Measurements from ENCODE around the gene TSHZ2. TPM values are rescaled to one million over a fixed set of nuclear protein-coding genes. Genes with fewer than 3 reads are reported as not detected.
"Not testable (repeated sequence)": the region's sequence is repeated elsewhere in the genome, so short reads cannot be mapped to it uniquely, and the experiment has no call there.

TSHZ2 gene
- total RNA-seq, 2 donors from 2014 or later, result 29.1 to 30.7 TPM

- H3K36me3 Mint-ChIP-seq (ENCODE audit: low read depth), result peaks cover 5% of the 10 kb centered on the region
- H3K4me1 Mint-ChIP-seq, result no peaks in the 10 kb centered on the region
- no peak overlapping the region for H3K27ac Mint-ChIP-seq
- H3K9me3 ChIP-seq (ENCODE audit: control insufficient read depth, low read length, poor library complexity, severe bottlenecking), result no peaks in the 10 kb centered on the region
- H3K4me3 Mint-ChIP-seq, result no peak overlapping the region
- DNase-seq (no peak), ATAC-seq (no peak)
- H3K27me3 Mint-ChIP-seq, result no peaks in the 10 kb centered on the region
These were observed 344.2 kb downstream of the TSHZ2 start for GRCh38 chr20:53316206-53316937.

- Mint-ChIP-seq H3K4me3 (no peak overlapping the region), H3K27ac (no peak overlapping the region), H3K4me1 (peaks cover 3% of the 10 kb centered on the region), H3K27me3 (no peaks in the 10 kb centered on the region), H3K36me3 (ENCODE audit: low read depth) (peaks cover 5% of the 10 kb centered on the region)
- H3K9me3 ChIP-seq (ENCODE audit: control insufficient read depth, low read length, poor library complexity, severe bottlenecking), result no peaks in the 10 kb centered on the region
- DNase-seq, result no peak
- ATAC-seq, result no peak
These were observed 347.0 kb downstream of the TSHZ2 start for GRCh38 chr20:53319200-53319599.

GRCh38 chr20:53319716-53320115 is 347.6 kb downstream of the TSHZ2 start:
- Mint-ChIP-seq H3K4me3 (no peak overlapping the region), H3K4me1 (peaks cover 3% of the 10 kb centered on the region), H3K27ac (no peak overlapping the region), H3K36me3 (ENCODE audit: low read depth) (peaks cover 5% of the 10 kb centered on the region), H3K27me3 (no peaks in the 10 kb centered on the region)
- ATAC-seq (no peak), DNase-seq (no peak)
- H3K9me3 ChIP-seq (ENCODE audit: control insufficient read depth, low read length, poor library complexity, severe bottlenecking), result no peaks in the 10 kb centered on the region

GRCh38 chr20:53320701-53321100 is 348.5 kb downstream of the TSHZ2 start:
- H3K27ac Mint-ChIP-seq, result no peak overlapping the region
- no peaks in the 10 kb centered on the region for H3K9me3 ChIP-seq (ENCODE audit: control insufficient read depth, low read length, poor library complexity, severe bottlenecking)
- ATAC-seq (no peak), DNase-seq (no peak)
- H3K4me3 Mint-ChIP-seq, result no peak overlapping the region
- H3K27me3 Mint-ChIP-seq, result no peaks in the 10 kb centered on the region
- H3K36me3 Mint-ChIP-seq (ENCODE audit: low read depth), result peaks cover 7% of the 10 kb centered on the region
- H3K4me1 Mint-ChIP-seq, result peaks cover 3% of the 10 kb centered on the region

GRCh38 chr20:53321596-53321995 is 349.4 kb downstream of the TSHZ2 start:
- H3K4me1 Mint-ChIP-seq, result peaks cover 3% of the 10 kb centered on the region
- H3K36me3 Mint-ChIP-seq (ENCODE audit: low read depth), result peaks cover 5% of the 10 kb centered on the region
- DNase-seq, result no peak
- no peak overlapping the region for H3K4me3 Mint-ChIP-seq
- H3K27me3 Mint-ChIP-seq, result no peaks in the 10 kb centered on the region
- peak overlapping the region; percentile 75 for H3K27ac Mint-ChIP-seq
- H3K9me3 ChIP-seq (ENCODE audit: control insufficient read depth, low read length, poor library complexity, severe bottlenecking), result no peaks in the 10 kb centered on the region
- no peak for ATAC-seq

- ATAC-seq (peak; percentile 63), DNase-seq (no peak)
- H3K36me3 Mint-ChIP-seq (ENCODE audit: low read depth), result peaks cover 5% of the 10 kb centered on the region
- H3K4me3 Mint-ChIP-seq, result peak overlapping the region; percentile 55
- peaks cover 3% of the 10 kb centered on the region for H3K4me1 Mint-ChIP-seq
- H3K27ac Mint-ChIP-seq, result peak overlapping the region; percentile 75
- no peaks in the 10 kb centered on the region for H3K27me3 Mint-ChIP-seq
- H3K9me3 ChIP-seq (ENCODE audit: control insufficient read depth, low read length, poor library complexity, severe bottlenecking), result no peaks in the 10 kb centered on the region
These were observed 350.5 kb downstream of the TSHZ2 start for GRCh38 chr20:53322651-53323050.

GRCh38 chr20:53323460-53323859 is 351.3 kb downstream of the TSHZ2 start:
- not testable (repeated sequence) for ATAC-seq; H3K27ac Mint-ChIP-seq; DNase-seq; H3K4me3 Mint-ChIP-seq; H3K27me3 Mint-ChIP-seq; H3K9me3 ChIP-seq (ENCODE audit: control insufficient read depth, low read length, poor library complexity, severe bottlenecking); H3K36me3 Mint-ChIP-seq (ENCODE audit: low read depth); H3K4me1 Mint-ChIP-seq

- H3K36me3 Mint-ChIP-seq (ENCODE audit: low read depth), result peaks cover 3% of the 10 kb centered on the region
- no peak overlapping the region for H3K4me3 Mint-ChIP-seq
- H3K27ac Mint-ChIP-seq, result no peak overlapping the region
- ATAC-seq (no peak), DNase-seq (no peak)
- peaks cover 3% of the 10 kb centered on the region for H3K4me1 Mint-ChIP-seq
- H3K9me3 ChIP-seq (ENCODE audit: control insufficient read depth, low read length, poor library complexity, severe bottlenecking), result no peaks in the 10 kb centered on the region
- H3K27me3 Mint-ChIP-seq, result no peaks in the 10 kb centered on the region
These were observed 352.7 kb downstream of the TSHZ2 start for GRCh38 chr20:53324816-53325215.

GRCh38 chr20:53328961-53329360 is 356.8 kb downstream of the TSHZ2 start:
- H3K27me3 Mint-ChIP-seq, result no peaks in the 10 kb centered on the region
- DNase-seq (no peak), ATAC-seq (no peak)
- H3K36me3 Mint-ChIP-seq (ENCODE audit: low read depth), result peaks cover 6% of the 10 kb centered on the region
- no peaks in the 10 kb centered on the region for H3K4me1 Mint-ChIP-seq
- no peak overlapping the region for H3K27ac Mint-ChIP-seq
- H3K4me3 Mint-ChIP-seq, result no peak overlapping the region
- no peaks in the 10 kb centered on the region for H3K9me3 ChIP-seq (ENCODE audit: control insufficient read depth, low read length, poor library complexity, severe bottlenecking)

GRCh38 chr20:53329781-53330180 is 357.6 kb downstream of the TSHZ2 start:
- ATAC-seq (no peak), DNase-seq (no peak)
- H3K36me3 Mint-ChIP-seq (ENCODE audit: low read depth), result peaks cover 6% of the 10 kb centered on the region
- no peaks in the 10 kb centered on the region for H3K9me3 ChIP-seq (ENCODE audit: control insufficient read depth, low read length, poor library complexity, severe bottlenecking)
- H3K27me3 Mint-ChIP-seq, result no peaks in the 10 kb centered on the region
- no peak overlapping the region for H3K27ac Mint-ChIP-seq
- no peak overlapping the region for H3K4me3 Mint-ChIP-seq
- H3K4me1 Mint-ChIP-seq, result no peaks in the 10 kb centered on the region

- Mint-ChIP-seq H3K4me3 (no peak overlapping the region), H3K27me3 (no peaks in the 10 kb centered on the region), H3K27ac (no peak overlapping the region), H3K4me1 (no peaks in the 10 kb centered on the region), H3K36me3 (ENCODE audit: low read depth) (peaks cover 3% of the 10 kb centered on the region)
- DNase-seq (no peak), ATAC-seq (no peak)
- no peaks in the 10 kb centered on the region for H3K9me3 ChIP-seq (ENCODE audit: control insufficient read depth, low read length, poor library complexity, severe bottlenecking)
These were observed 358.5 kb downstream of the TSHZ2 start for GRCh38 chr20:53330601-53331140.

GRCh38 chr20:53331151-53331973 is 359.2 kb downstream of the TSHZ2 start:
- Mint-ChIP-seq H3K4me3 (no peak overlapping the region), H3K4me1 (no peaks in the 10 kb centered on the region), H3K27ac (no peak overlapping the region), H3K27me3 (no peaks in the 10 kb centered on the region), H3K36me3 (ENCODE audit: low read depth) (peaks cover 5% of the 10 kb centered on the region)
- DNase-seq, result no peak
- H3K9me3 ChIP-seq (ENCODE audit: control insufficient read depth, low read length, poor library complexity, severe bottlenecking), result no peaks in the 10 kb centered on the region
- no peak for ATAC-seq

GRCh38 chr20:53332022-53332837 is 360.1 kb downstream of the TSHZ2 start:
- Mint-ChIP-seq H3K27ac (no peak overlapping the region), H3K36me3 (ENCODE audit: low read depth) (peaks cover 5% of the 10 kb centered on the region), H3K27me3 (no peaks in the 10 kb centered on the region)

More at GRCh38 chr20:53332022-53332837, 360.1 kb downstream of the TSHZ2 start:
- no peaks in the 10 kb centered on the region for H3K9me3 ChIP-seq (ENCODE audit: control insufficient read depth, low read length, poor library complexity, severe bottlenecking)
- Mint-ChIP-seq H3K4me1 (no peaks in the 10 kb centered on the region), H3K4me3 (no peak overlapping the region)
- DNase-seq (no peak), ATAC-seq (no peak)

All from T-helper 17 cell (primary cell).